ENCODE data around the gene RESP18.

- TF ChIP-seq CTCF (IDR thresholded peaks at IDR 0.05) (no peak), CEBPB (IDR thresholded peaks at IDR 0.05) (no peak), POLR2A (IDR thresholded peaks at IDR 0.05; ENCODE audit: low read length) (no peak), ZNF302 (CRISPR knock-in tag; IDR thresholded peaks at IDR 0.05) (no peak), JUN (IDR thresholded peaks at IDR 0.05) (no peak), EP300 (IDR thresholded peaks at IDR 0.05) (no peak), RAD21 (conservative IDR thresholded peaks at IDR 0.05 in 1 of 2, IDR thresholded peaks at IDR 0.05 in 1 of 2) (no peak), BHLHE40 (IDR thresholded peaks at IDR 0.05; ENCODE audit: low read depth, low read length) (no peak), EHF (CRISPR knock-in tag; IDR thresholded peaks at IDR 0.05) (no peak), ESRRA (IDR thresholded peaks at IDR 0.05; ENCODE audit: borderline replicate concordance, low read length) (no peak), PHF8 (IDR thresholded peaks at IDR 0.05; ENCODE audit: borderline replicate concordance, low read depth) (no peak), SMC3 (IDR thresholded peaks at IDR 0.05) (no peak)
Observed at GRCh38 chr2:219300022-219300421, 32.5 kb downstream of the RESP18 start.

Measured in A549 (cell line).